Measurements from ENCODE around the gene DPM2. TPM values are rescaled to one million over a fixed set of nuclear protein-coding genes. Genes with fewer than 3 reads are reported as not detected.

DPM2 gene
- total and polyA plus RNA-seq, 5 donors from 2014 or later = 27.5 to 35.7 (median 30.6) TPM

- Mint-ChIP-seq H3K36me3 (peaks cover 21% of the 10 kb centered on the region), H3K27ac (peak overlapping the region in 2 of 3 donors; percentile 75 to 86), H3K9me3 (no peaks in the 10 kb centered on the region), H3K4me3 (peak overlapping the region in 2 of 4 donors; percentile 19 to 78), H3K4me1 (peaks cover 0 to 76% (median 37%) of the 10 kb centered on the region in 4 donors), H3K27me3 (no peaks in the 10 kb centered on the region)
- peaks cover 62% of the 10 kb centered on the region for H3K4me1 ChIP-seq (ENCODE audit: control insufficient read depth, insufficient read depth, low read length, poor library complexity, severe bottlenecking)
- no peaks in the 10 kb centered on the region for H3K27me3 ChIP-seq (ENCODE audit: control insufficient read depth, insufficient read depth, low read length)
- DNase-seq (no peak), ATAC-seq (ENCODE audit: low read depth in 2 of 2) (no peak)
- H3K4me3 ChIP-seq (ENCODE audit: low read depth, low read length) = no peak overlapping the region
- no peaks in the 10 kb centered on the region for H3K9me3 ChIP-seq (ENCODE audit: control insufficient read depth in 2 of 2, low read length in 2 of 2)
- H3K36me3 ChIP-seq (ENCODE audit: control insufficient read depth, insufficient read depth, low read length) = peaks cover 78% of the 10 kb centered on the region
- H3K27ac ChIP-seq (ENCODE audit: insufficient read depth, low read length, poor library complexity, severe bottlenecking) = peak overlapping the region; percentile 55
Observed at GRCh38 chr9:127949827-127950512, 12.3 kb upstream of the DPM2 start.

- H3K27ac ChIP-seq (ENCODE audit: insufficient read depth, low read length, poor library complexity, severe bottlenecking) = no peak overlapping the region
- no peak for ATAC-seq (ENCODE audit: low read depth in 2 of 2)
- no peak for DNase-seq
- Mint-ChIP-seq H3K27me3 (no peaks in the 10 kb centered on the region), H3K9me3 (no peaks in the 10 kb centered on the region), H3K27ac (peak overlapping the region; percentile 38 to 84 (median 46)), H3K4me3 (peak overlapping the region in 1 of 4 donors; percentile 35), H3K36me3 (peaks cover 29% of the 10 kb centered on the region), H3K4me1 (peaks cover 0 to 73% (median 34%) of the 10 kb centered on the region in 4 donors)
- no peaks in the 10 kb centered on the region for H3K27me3 ChIP-seq (ENCODE audit: control insufficient read depth, insufficient read depth, low read length)
- peaks cover 52% of the 10 kb centered on the region for H3K4me1 ChIP-seq (ENCODE audit: control insufficient read depth, insufficient read depth, low read length, poor library complexity, severe bottlenecking)
- peaks cover 87% of the 10 kb centered on the region for H3K36me3 ChIP-seq (ENCODE audit: control insufficient read depth, insufficient read depth, low read length)
- no peaks in the 10 kb centered on the region for H3K9me3 ChIP-seq (ENCODE audit: control insufficient read depth in 2 of 2, low read length in 2 of 2)
- no peak overlapping the region for H3K4me3 ChIP-seq (ENCODE audit: low read depth, low read length)
Observed at GRCh38 chr9:127947841-127948710, 10.4 kb upstream of the DPM2 start.

GRCh38 chr9:127946728-127947127, 9.1 kb upstream of the DPM2 start:
- peaks cover 89% of the 10 kb centered on the region for H3K36me3 ChIP-seq (ENCODE audit: control insufficient read depth, insufficient read depth, low read length)
- no peak overlapping the region for H3K4me3 ChIP-seq (ENCODE audit: low read depth, low read length)
- H3K9me3 Mint-ChIP-seq = no peaks in the 10 kb centered on the region
- H3K27ac ChIP-seq (ENCODE audit: insufficient read depth, low read length, poor library complexity, severe bottlenecking) = no peak overlapping the region
- H3K4me3 Mint-ChIP-seq = peak overlapping the region in 1 of 4 donors; percentile 38
- DNase-seq (no peak), ATAC-seq (ENCODE audit: low read depth in 2 of 2) (no peak)
- no peaks in the 10 kb centered on the region for H3K9me3 ChIP-seq (ENCODE audit: control insufficient read depth in 2 of 2, low read length in 2 of 2)
- peaks cover 30% of the 10 kb centered on the region for H3K36me3 Mint-ChIP-seq
- H3K27me3 Mint-ChIP-seq = no peaks in the 10 kb centered on the region
- peaks cover 0 to 67% (median 32%) of the 10 kb centered on the region in 4 donors for H3K4me1 Mint-ChIP-seq
- H3K4me1 ChIP-seq (ENCODE audit: control insufficient read depth, insufficient read depth, low read length, poor library complexity, severe bottlenecking) = peaks cover 38% of the 10 kb centered on the region
- H3K27me3 ChIP-seq (ENCODE audit: control insufficient read depth, insufficient read depth, low read length) = no peaks in the 10 kb centered on the region
- H3K27ac Mint-ChIP-seq = peak overlapping the region in 2 of 3 donors; percentile 48 to 49

- no peaks in the 10 kb centered on the region for H3K9me3 Mint-ChIP-seq
- no peak overlapping the region for H3K4me3 ChIP-seq (ENCODE audit: low read depth, low read length)
- no peak for DNase-seq
- no peaks in the 10 kb centered on the region for H3K9me3 ChIP-seq (ENCODE audit: control insufficient read depth in 2 of 2, low read length in 2 of 2)
- H3K4me1 ChIP-seq (ENCODE audit: control insufficient read depth, insufficient read depth, low read length, poor library complexity, severe bottlenecking) = peaks cover 37% of the 10 kb centered on the region
- no peaks in the 10 kb centered on the region for H3K27me3 Mint-ChIP-seq
- peak overlapping the region in 1 of 4 donors; percentile 24 for H3K4me3 Mint-ChIP-seq
- peaks cover 94% of the 10 kb centered on the region for H3K36me3 ChIP-seq (ENCODE audit: control insufficient read depth, insufficient read depth, low read length)
- no peak overlapping the region for H3K27ac ChIP-seq (ENCODE audit: insufficient read depth, low read length, poor library complexity, severe bottlenecking)
- H3K4me1 Mint-ChIP-seq = peaks cover 0 to 60% (median 28%) of the 10 kb centered on the region in 4 donors
- H3K36me3 Mint-ChIP-seq = peaks cover 26% of the 10 kb centered on the region
- peak overlapping the region in 2 of 3 donors; percentile 49 to 66 for H3K27ac Mint-ChIP-seq
- H3K27me3 ChIP-seq (ENCODE audit: control insufficient read depth, insufficient read depth, low read length) = no peaks in the 10 kb centered on the region
- no peak for ATAC-seq (ENCODE audit: low read depth in 2 of 2)
Observed at GRCh38 chr9:127945942-127946341, 8.3 kb upstream of the DPM2 start.

- H3K4me1 ChIP-seq (ENCODE audit: control insufficient read depth, insufficient read depth, low read length, poor library complexity, severe bottlenecking) = peaks cover 31% of the 10 kb centered on the region
- ATAC-seq (ENCODE audit: low read depth in 2 of 2) (no peak), DNase-seq (no peak)
- H3K9me3 Mint-ChIP-seq = no peaks in the 10 kb centered on the region
- peak overlapping the region in 2 of 3 donors; percentile 49 to 92 for H3K27ac Mint-ChIP-seq
- H3K27ac ChIP-seq (ENCODE audit: insufficient read depth, low read length, poor library complexity, severe bottlenecking) = no peak overlapping the region
- H3K36me3 ChIP-seq (ENCODE audit: control insufficient read depth, insufficient read depth, low read length) = peaks cover 94% of the 10 kb centered on the region
- H3K27me3 ChIP-seq (ENCODE audit: control insufficient read depth, insufficient read depth, low read length) = no peaks in the 10 kb centered on the region
- H3K27me3 Mint-ChIP-seq = no peaks in the 10 kb centered on the region
- H3K9me3 ChIP-seq (ENCODE audit: control insufficient read depth in 2 of 2, low read length in 2 of 2) = no peaks in the 10 kb centered on the region
- H3K4me1 Mint-ChIP-seq = peaks cover 0 to 58% (median 25%) of the 10 kb centered on the region in 4 donors
- H3K4me3 ChIP-seq (ENCODE audit: low read depth, low read length) = no peak overlapping the region
- H3K4me3 Mint-ChIP-seq = no peak overlapping the region
- peaks cover 28% of the 10 kb centered on the region for H3K36me3 Mint-ChIP-seq
Observed at GRCh38 chr9:127945338-127945737, 7.7 kb upstream of the DPM2 start.

- DNase-seq (no peak), ATAC-seq (ENCODE audit: low read depth in 2 of 2) (no peak)
- peaks cover 24% of the 10 kb centered on the region for H3K4me1 ChIP-seq (ENCODE audit: control insufficient read depth, insufficient read depth, low read length, poor library complexity, severe bottlenecking)
- H3K27ac Mint-ChIP-seq = peak overlapping the region in 2 of 3 donors; percentile 49 to 92
- H3K4me3 ChIP-seq (ENCODE audit: low read depth, low read length) = no peak overlapping the region
- no peaks in the 10 kb centered on the region for H3K27me3 Mint-ChIP-seq
- peaks cover 0 to 54% (median 22%) of the 10 kb centered on the region in 4 donors for H3K4me1 Mint-ChIP-seq
- no peaks in the 10 kb centered on the region for H3K27me3 ChIP-seq (ENCODE audit: control insufficient read depth, insufficient read depth, low read length)
- no peak overlapping the region for H3K27ac ChIP-seq (ENCODE audit: insufficient read depth, low read length, poor library complexity, severe bottlenecking)
- H3K9me3 Mint-ChIP-seq = no peaks in the 10 kb centered on the region
- peaks cover 31% of the 10 kb centered on the region for H3K36me3 Mint-ChIP-seq
- no peaks in the 10 kb centered on the region for H3K9me3 ChIP-seq (ENCODE audit: control insufficient read depth in 2 of 2, low read length in 2 of 2)
- peaks cover 94% of the 10 kb centered on the region for H3K36me3 ChIP-seq (ENCODE audit: control insufficient read depth, insufficient read depth, low read length)
- peak overlapping the region in 2 of 4 donors; percentile 38 to 52 for H3K4me3 Mint-ChIP-seq
Observed at GRCh38 chr9:127944586-127945218, 7.0 kb upstream of the DPM2 start.

GRCh38 chr9:127943731-127944144, 6.1 kb upstream of the DPM2 start:
- Mint-ChIP-seq H3K9me3 (no peaks in the 10 kb centered on the region), H3K27ac (peak overlapping the region; percentile 49 to 74 (median 65)), H3K27me3 (no peaks in the 10 kb centered on the region), H3K36me3 (peaks cover 30% of the 10 kb centered on the region), H3K4me1 (peaks cover 0 to 47% (median 21%) of the 10 kb centered on the region in 4 donors), H3K4me3 (peak overlapping the region in 2 of 4 donors; percentile 39 to 76)
- no peaks in the 10 kb centered on the region for H3K27me3 ChIP-seq (ENCODE audit: control insufficient read depth, insufficient read depth, low read length)
- no peaks in the 10 kb centered on the region for H3K9me3 ChIP-seq (ENCODE audit: control insufficient read depth in 2 of 2, low read length in 2 of 2)
- H3K36me3 ChIP-seq (ENCODE audit: control insufficient read depth, insufficient read depth, low read length) = peaks cover 85% of the 10 kb centered on the region
- ATAC-seq (ENCODE audit: low read depth in 2 of 2) (peak; percentile 74 to 77), DNase-seq (peak; percentile 62 to 78 (median 64))
- no peak overlapping the region for H3K4me3 ChIP-seq (ENCODE audit: low read depth, low read length)
- H3K4me1 ChIP-seq (ENCODE audit: control insufficient read depth, insufficient read depth, low read length, poor library complexity, severe bottlenecking) = peaks cover 20% of the 10 kb centered on the region
- H3K27ac ChIP-seq (ENCODE audit: insufficient read depth, low read length, poor library complexity, severe bottlenecking) = peak overlapping the region; percentile 37
